ENCODE measurements around the gene DTX2.
"Not testable (repeated sequence)": the region's sequence is repeated elsewhere in the genome, so short reads cannot be mapped to it uniquely, and the experiment has no call there.

The DTX2 gene

GRCh38 chr7:76445577-76446008 lies 15.9 kb upstream of the DTX2 start:
- DNase-seq, result not testable (repeated sequence)

- not testable (repeated sequence) for DNase-seq
These were observed 4.5 kb upstream of the DTX2 start for GRCh38 chr7:76457017-76457416.

DNA sequence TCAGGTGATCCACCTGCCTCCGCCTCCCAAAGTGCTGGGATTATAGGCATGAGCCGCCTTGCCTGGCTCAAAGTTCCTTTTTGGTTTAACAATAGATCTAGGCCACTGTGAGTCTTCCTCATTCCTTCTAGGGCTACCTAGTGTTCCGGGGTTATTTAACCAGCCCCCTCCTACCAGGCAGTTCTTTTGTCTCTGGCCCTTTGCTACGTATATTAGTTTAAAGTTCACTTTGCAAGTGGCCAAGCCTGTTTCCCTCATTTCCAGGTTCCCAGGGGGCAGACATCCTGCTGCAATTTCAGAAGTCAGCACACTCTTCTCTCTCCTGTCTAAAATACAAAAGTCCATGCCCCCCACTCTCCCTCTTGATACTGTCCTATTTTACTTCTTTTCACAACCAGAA lies 3.0 kb upstream of the DTX2 start:
- DNase-seq, result not testable (repeated sequence)

- not testable (repeated sequence) for DNase-seq
These were observed 742 bp upstream of the DTX2 start for GRCh38 chr7:76460767-76461166.

DNA sequence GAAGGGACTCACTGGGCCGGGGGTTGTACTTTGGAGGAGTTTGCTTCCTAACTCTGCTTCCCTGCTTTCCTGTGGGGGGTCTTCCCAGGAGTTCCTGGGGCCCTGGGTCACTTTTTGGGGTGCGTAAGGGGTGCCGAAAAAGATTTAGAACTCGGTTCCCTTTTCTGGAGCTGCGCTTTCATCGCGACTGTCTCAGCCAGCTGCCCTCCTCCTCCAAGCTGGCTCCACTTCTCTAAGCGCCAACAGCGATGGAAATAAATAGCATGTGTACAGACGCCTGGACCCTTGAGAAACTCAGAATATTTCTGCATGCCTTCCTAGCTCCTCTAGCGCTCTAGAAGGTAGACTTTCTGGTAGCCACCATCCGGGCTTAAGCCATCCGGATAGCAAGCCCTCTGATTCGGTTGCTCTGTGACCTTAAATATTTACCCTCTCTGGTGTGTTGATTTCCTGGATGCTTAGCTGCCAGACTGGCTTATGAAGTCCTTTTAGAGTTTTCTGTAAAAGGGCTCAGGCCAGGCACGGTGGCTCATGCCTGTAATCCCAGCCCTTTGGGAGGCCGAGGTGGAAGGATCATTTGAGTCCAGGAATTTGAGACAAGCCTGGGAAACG lies 868 bp downstream of the DTX2 start:
- DNase-seq, result not testable (repeated sequence)

DNA sequence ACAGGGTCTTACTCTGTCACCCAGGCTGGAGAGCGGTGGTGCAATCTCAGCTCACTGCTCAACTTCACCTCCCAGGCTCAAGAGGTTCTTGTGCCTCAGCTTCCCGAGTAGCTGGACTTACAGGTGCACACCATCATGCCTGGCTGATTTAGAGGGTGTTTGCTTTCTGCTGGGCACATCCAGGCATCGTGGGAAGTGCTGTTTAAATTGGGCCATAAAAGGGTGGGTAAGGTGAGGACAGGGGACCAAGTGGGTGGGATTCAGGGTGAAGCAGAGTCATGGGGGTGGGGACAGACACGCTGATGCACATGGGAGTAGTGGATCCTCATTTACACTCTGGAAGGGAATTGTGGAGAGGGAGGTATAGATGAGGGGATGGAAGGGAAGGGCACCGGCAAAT lies 3.5 kb downstream of the DTX2 start:
- DNase-seq, result not testable (repeated sequence)

- DNase-seq, result not testable (repeated sequence)
These were observed 4.4 kb downstream of the DTX2 start for GRCh38 chr7:76465950-76466349.

GRCh38 chr7:76467743-76468404 lies 6.4 kb downstream of the DTX2 start:
- DNase-seq, result not testable (repeated sequence)

DNA sequence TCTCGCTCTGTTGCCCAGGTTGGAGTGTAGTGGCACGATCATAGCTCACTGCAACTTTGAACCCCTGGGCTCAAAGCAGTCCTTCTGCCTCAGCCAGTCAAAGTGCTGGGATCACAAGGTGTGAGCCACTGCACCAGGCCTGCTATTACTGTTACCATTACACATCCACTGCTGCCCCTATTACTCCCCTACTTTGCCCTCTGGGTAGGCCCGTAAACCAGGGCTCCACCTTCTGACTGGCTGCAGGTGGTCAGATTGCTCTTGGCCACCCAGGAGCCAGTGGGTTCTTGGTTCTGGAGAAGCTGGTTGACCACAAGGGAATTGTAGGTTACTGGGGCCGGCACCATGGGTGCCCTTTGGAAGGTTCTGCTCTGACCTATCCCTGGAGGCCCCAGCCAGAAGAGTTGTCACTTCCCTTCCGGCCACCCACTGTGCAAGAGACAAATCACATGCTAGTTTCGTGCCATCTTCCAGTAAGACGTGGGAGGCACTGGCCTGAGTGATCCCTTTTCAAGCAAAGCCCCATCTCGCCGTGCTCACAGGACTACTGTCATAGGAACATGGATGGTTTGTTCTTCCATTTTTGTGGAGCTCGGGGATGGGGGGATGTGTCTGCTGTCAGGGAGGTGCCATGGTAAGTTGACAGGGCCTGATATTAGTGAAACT lies 10.2 kb downstream of the DTX2 start:
- not testable (repeated sequence) for DNase-seq

DNA sequence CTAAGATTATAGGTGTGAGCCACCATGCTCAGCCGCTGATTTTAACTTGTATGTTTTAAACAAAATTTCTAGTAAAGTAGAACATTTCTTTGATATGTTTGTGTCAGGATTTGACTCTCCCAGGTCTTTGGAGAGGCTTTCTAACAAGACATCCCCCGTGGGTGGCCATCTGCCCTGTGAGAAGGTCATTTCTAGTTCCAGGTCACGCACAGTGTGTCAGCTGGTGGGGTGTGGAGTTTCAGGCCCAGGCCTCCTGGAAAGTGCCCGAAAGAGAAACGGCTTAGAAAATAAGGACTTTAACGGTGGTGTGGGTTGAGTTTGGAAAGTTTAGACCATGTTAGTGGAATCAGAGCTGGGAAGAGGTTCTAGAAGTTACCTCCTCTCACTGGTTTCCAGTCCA lies 11.6 kb downstream of the DTX2 start:
- DNase-seq, result not testable (repeated sequence)

GRCh38 chr7:76476280-76476679 lies 14.8 kb downstream of the DTX2 start:
- not testable (repeated sequence) for DNase-seq

DNA sequence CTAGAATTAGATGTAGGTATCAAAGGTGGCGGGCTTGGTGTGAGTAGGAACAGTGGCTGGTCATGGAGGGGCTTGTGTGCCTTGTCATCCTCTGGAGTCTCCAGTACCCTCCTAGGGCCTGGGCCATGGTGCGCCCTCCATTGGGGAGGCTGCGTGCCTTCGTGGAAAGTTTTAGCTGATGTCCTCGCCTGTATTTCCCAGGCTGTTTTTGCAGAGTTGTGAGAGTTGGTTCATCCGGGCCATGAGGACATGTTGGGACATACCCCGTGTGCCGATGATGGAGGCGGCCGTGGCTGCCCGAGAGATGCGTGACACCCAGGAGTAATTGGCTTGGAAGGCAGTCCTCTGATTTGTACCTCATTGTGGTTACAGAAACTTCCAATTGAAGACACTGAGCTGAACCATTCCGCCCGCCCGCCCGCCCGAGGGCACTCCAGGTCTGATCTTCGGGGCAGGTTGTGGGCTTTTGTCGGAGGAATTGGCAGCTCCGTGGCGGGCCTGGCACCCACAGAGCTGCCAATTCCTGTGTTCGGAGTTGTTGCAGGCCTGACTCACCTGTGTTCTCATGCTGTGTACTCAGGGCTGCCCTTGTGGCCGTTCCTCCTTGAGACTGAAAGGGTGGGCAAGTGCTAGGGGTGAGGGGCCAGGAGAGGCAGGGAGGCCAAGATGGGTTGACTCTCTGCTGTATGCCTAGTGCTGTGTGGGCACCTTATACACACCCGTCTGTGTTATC lies 15.4 kb downstream of the DTX2 start:
- DNase-seq, result not testable (repeated sequence)

GRCh38 chr7:76479628-76480027 lies 18.1 kb downstream of the DTX2 start:
- DNase-seq, result not testable (repeated sequence)

- not testable (repeated sequence) for DNase-seq
These were observed 19.1 kb downstream of the DTX2 start for GRCh38 chr7:76480403-76481253.

- not testable (repeated sequence) for DNase-seq
These were observed 21.2 kb downstream of the DTX2 start for GRCh38 chr7:76482660-76483059.

- not testable (repeated sequence) for DNase-seq
These were observed 21.6 kb downstream of the DTX2 start for GRCh38 chr7:76483081-76483480.

GRCh38 chr7:76484456-76484855 lies 22.9 kb downstream of the DTX2 start:
- DNase-seq, result not testable (repeated sequence)

DNA sequence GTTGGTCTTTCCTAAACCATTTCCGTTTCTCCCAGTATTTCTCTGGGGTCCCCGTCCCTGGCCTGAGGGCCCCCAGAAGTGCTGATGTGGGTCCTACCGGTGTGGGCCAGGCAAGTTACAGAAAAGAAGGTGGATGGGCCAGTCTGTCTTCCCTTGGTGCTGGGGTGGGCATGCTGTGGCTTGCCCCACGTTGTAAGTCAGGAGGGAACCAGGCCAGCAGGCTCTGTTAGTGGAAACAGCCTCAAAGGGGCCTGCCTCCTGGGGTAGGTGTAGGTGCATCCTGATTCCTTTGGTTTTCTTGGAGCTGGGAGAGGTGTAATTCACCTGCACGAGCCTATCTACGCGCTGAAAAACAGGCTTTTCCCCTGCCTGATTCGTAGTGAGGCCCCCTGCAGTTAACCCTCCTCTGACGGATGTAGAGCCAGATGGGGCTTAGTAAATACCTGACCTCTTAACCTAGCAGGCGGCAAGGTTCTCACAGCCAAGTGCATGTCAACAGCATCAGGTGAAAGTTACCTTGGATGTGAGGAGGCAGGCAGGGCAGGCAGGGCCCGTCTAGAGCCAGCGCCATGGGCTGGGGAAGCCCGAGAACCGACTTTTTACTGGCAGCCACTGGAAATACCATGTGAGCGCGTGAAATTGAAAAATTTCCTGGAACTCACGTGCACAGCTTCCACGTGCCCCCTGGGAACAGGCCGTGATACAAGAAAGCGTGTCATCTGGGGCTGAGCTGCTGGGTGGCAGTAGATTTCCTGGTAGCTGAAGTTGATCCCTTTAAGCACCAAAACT lies 24.5 kb downstream of the DTX2 start:
- DNase-seq, result not testable (repeated sequence)

GRCh38 chr7:76486618-76487017 lies 25.1 kb downstream of the DTX2 start:
- DNase-seq, result not testable (repeated sequence)

DNA sequence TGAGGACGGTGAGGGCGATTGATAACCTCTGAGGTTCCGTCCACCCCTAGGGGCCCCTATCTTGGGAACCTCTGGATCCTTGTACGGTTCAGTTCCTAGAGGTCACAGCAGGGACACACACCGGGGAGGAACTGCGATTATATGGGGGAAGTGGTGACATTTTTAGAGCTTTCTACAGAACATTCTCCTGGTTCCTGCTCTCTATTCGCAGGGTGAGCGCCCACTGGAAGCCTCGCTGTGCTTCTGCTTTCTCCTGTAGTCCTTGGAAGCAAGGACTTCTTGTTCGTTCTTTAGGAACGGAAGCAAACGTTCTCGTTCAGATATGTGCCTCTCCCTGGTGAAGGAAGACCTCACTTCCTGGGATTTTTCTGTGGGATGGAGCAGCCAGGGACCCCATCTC lies 26.5 kb downstream of the DTX2 start:
- not testable (repeated sequence) for DNase-seq

DNA sequence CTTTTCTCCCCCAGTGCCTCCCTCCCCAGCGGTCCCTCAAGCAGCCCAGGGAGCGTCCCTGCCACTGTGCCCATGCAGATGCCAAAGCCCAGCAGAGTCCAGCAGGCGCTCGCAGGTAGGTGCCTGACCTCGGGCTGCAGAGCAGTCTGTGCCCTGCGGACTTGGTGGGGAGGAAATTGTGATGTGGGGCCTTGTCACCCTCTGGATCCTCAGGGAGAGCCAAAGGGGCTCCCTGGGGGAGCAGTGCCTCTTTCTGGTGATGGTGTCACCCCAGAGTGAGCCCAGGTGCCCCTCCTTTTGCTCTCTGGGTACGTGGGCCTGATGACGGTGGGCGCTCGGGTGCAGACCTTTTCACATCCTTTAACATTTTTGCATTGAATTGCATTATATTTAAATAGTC lies 30.6 kb downstream of the DTX2 start:
- not testable (repeated sequence) for DNase-seq

Measured in effector CD8-positive, alpha-beta T cell (primary cell).